ENCODE measurements around the gene ZNF200. TPM values are rescaled to one million over a fixed set of nuclear protein-coding genes. Genes with fewer than 3 reads are reported as not detected.
A peak's percentile ranks its signal among the peaks of the same experiment; 100 is the strongest.
"Not testable (repeated sequence)": the region's sequence is repeated elsewhere in the genome, so short reads cannot be mapped to it uniquely, and the experiment has no call there.

ZNF200 gene
- total and polyA plus RNA-seq, 4 donors, result 4.3 to 7.8 (median 6.4) TPM

- peaks cover 0 to 14% (median 5%) of the 10 kb centered on the region in 5 donors for H3K4me1 ChIP-seq (ENCODE audit: control insufficient read depth in 5 of 5, insufficient read depth in 5 of 5, low read length in 5 of 5)
- no peak overlapping the region for H3K27ac ChIP-seq (ENCODE audit: low read depth in 1 of 2, low read length in 1 of 2)
- H3K9me3 ChIP-seq (ENCODE audit: control insufficient read depth in 4 of 4, insufficient read depth in 3 of 4, low read length in 3 of 4), result peaks cover 0 to 12% (median 0%) of the 10 kb centered on the region in 4 donors
- peak overlapping the region; percentile 7 for H3K4me3 ChIP-seq
- ATAC-seq (ENCODE audit: insufficient read depth, low FRiP score) (no peak), DNase-seq (peak in 1 of 3 donors; percentile 24)
- H3K36me3 ChIP-seq (ENCODE audit: control insufficient read depth in 4 of 4, insufficient read depth in 4 of 4, low read length in 4 of 4), result no peaks in the 10 kb centered on the region
- TF ChIP-seq, protein P1, sequence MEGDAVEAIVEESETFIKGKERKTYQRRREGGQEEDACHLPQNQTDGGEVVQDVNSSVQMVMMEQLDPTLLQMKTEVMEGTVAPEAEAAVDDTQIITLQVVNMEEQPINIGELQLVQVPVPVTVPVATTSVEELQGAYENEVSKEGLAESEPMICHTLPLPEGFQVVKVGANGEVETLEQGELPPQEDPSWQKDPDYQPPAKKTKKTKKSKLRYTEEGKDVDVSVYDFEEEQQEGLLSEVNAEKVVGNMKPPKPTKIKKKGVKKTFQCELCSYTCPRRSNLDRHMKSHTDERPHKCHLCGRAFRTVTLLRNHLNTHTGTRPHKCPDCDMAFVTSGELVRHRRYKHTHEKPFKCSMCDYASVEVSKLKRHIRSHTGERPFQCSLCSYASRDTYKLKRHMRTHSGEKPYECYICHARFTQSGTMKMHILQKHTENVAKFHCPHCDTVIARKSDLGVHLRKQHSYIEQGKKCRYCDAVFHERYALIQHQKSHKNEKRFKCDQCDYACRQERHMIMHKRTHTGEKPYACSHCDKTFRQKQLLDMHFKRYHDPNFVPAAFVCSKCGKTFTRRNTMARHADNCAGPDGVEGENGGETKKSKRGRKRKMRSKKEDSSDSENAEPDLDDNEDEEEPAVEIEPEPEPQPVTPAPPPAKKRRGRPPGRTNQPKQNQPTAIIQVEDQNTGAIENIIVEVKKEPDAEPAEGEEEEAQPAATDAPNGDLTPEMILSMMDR (IDR thresholded peaks at IDR 0.05; ENCODE audit: control extremely low read depth, extremely low read depth), result no peak
- 1 to 3% methylated on average over 72 of the region's 72 CpGs for WGBS, 2 donors
- peaks cover 0 to 96% (median 88%) of the 10 kb centered on the region in 3 donors for H3K27me3 ChIP-seq (ENCODE audit: control insufficient read depth in 3 of 3, insufficient read depth in 3 of 3, low read length in 2 of 3)
- H3K9ac ChIP-seq (ENCODE audit: insufficient read depth in 1 of 2, low read length in 2 of 2), result no peak overlapping the region
These were observed 52.1 kb downstream of the ZNF200 start for GRCh38 chr16:3182608-3183444.

- H3K9ac ChIP-seq (ENCODE audit: insufficient read depth in 1 of 2, low read length in 2 of 2); H3K36me3 ChIP-seq (ENCODE audit: control insufficient read depth in 4 of 4, insufficient read depth in 4 of 4, low read length in 4 of 4); DNase-seq; H3K4me3 ChIP-seq; H3K27ac ChIP-seq (ENCODE audit: low read depth in 1 of 2, low read length in 1 of 2); ATAC-seq (ENCODE audit: insufficient read depth, low FRiP score): not testable (repeated sequence)
- Histone ChIP-seq H3K4me1 (ENCODE audit: control insufficient read depth in 5 of 5, insufficient read depth in 5 of 5, low read length in 5 of 5) (peaks cover 0 to 14% (median 5%) of the 10 kb centered on the region in 5 donors), H3K27me3 (ENCODE audit: control insufficient read depth in 3 of 3, insufficient read depth in 3 of 3, low read length in 2 of 3) (peaks cover 0 to 96% (median 88%) of the 10 kb centered on the region in 3 donors), H3K9me3 (ENCODE audit: control insufficient read depth in 4 of 4, insufficient read depth in 3 of 4, low read length in 3 of 4) (peaks cover 0 to 12% (median 0%) of the 10 kb centered on the region in 4 donors)
- WGBS, 2 donors, result 34 to 44% methylated on average over 8 of the region's 8 CpGs
These were observed 52.7 kb downstream of the ZNF200 start for GRCh38 chr16:3182293-3182607.

DNA sequence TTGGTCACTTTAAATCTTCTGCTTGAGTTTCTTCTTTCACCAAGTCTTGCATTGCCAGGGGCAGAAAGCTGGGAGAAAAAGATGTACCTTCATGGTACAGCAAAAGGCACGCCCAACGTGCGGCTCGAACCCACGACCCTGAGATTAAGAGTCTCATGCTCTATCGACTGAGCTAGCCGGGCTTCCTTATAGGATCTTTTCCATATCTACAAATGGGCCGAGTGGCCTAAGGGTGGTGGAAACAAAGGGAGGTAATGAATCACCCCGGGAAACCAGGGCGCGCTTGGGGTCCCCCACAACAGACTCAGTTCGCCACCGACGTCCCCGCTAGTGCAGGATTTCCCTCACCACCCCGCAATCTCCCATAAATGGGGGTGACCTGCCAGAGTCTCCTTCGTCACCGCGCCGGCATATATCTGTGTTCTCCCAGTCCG is 54.5 kb downstream of the ZNF200 start:
- 21 to 36% methylated on average over 21 of the region's 21 CpGs for WGBS, 2 donors
- no peak for ATAC-seq (ENCODE audit: insufficient read depth, low FRiP score)
- peaks cover 0 to 97% (median 88%) of the 10 kb centered on the region in 3 donors for H3K27me3 ChIP-seq (ENCODE audit: control insufficient read depth in 3 of 3, insufficient read depth in 3 of 3, low read length in 2 of 3)

GRCh38 chr16:3179651-3180050 is 55.3 kb downstream of the ZNF200 start:
- Histone ChIP-seq H3K27me3 (ENCODE audit: control insufficient read depth in 3 of 3, insufficient read depth in 3 of 3, low read length in 2 of 3) (peaks cover 0 to 98% (median 86%) of the 10 kb centered on the region in 3 donors), H3K4me3 (no peak overlapping the region), H3K9ac (ENCODE audit: insufficient read depth in 1 of 2, low read length in 2 of 2) (no peak overlapping the region), H3K9me3 (ENCODE audit: control insufficient read depth in 4 of 4, insufficient read depth in 3 of 4, low read length in 3 of 4) (peaks cover 0 to 11% (median 0%) of the 10 kb centered on the region in 4 donors), H3K27ac (ENCODE audit: low read depth in 1 of 2, low read length in 1 of 2) (no peak overlapping the region), H3K4me1 (ENCODE audit: control insufficient read depth in 5 of 5, insufficient read depth in 5 of 5, low read length in 5 of 5) (peaks cover 0 to 14% (median 7%) of the 10 kb centered on the region in 5 donors), H3K36me3 (ENCODE audit: control insufficient read depth in 4 of 4, insufficient read depth in 4 of 4, low read length in 4 of 4) (no peaks in the 10 kb centered on the region)
- ATAC-seq (ENCODE audit: insufficient read depth, low FRiP score) (no peak), DNase-seq (no peak)
- 74 to 84% methylated on average over 8 of the region's 8 CpGs for WGBS, 2 donors
- TF ChIP-seq, protein P1 (IDR thresholded peaks at IDR 0.05; ENCODE audit: control extremely low read depth, extremely low read depth), result no peak

More for the DNA sequence above, 54.5 kb downstream of the ZNF200 start:
- Histone ChIP-seq H3K9me3 (ENCODE audit: control insufficient read depth in 4 of 4, insufficient read depth in 3 of 4, low read length in 3 of 4) (peaks cover 0 to 10% (median 0%) of the 10 kb centered on the region in 4 donors), H3K4me1 (ENCODE audit: control insufficient read depth in 5 of 5, insufficient read depth in 5 of 5, low read length in 5 of 5) (peaks cover 0 to 14% (median 5%) of the 10 kb centered on the region in 5 donors), H3K4me3 (no peak overlapping the region), H3K36me3 (ENCODE audit: control insufficient read depth in 4 of 4, insufficient read depth in 4 of 4, low read length in 4 of 4) (no peaks in the 10 kb centered on the region), H3K9ac (ENCODE audit: insufficient read depth in 1 of 2, low read length in 2 of 2) (no peak overlapping the region), H3K27ac (ENCODE audit: low read depth in 1 of 2, low read length in 1 of 2) (no peak overlapping the region)
- TF ChIP-seq, protein P1 (IDR thresholded peaks at IDR 0.05; ENCODE audit: control extremely low read depth, extremely low read depth), result no peak
- DNase-seq, result no peak

All from lung (tissue), 12 donors.